GM18861 (cell line): ENCODE results near the gene OR8B12.

Experiments
- ATAC-seq: cut with Tn5 transposase; IDR thresholded peaks from one replicate; pipeline ENCODE4 v1.9.1; 2021; ENCODE audit not compliant: unreplicated experiment

The OR8B12 gene

GRCh38 chr11:124543554-124543953, at the start of gene OR8B12:
TSS of gene OR8B12 (minus strand) at chr11:124543654. CDS start at chr11:124543654, 0 bp downstream.
- ATAC-seq = no peak

DNA sequence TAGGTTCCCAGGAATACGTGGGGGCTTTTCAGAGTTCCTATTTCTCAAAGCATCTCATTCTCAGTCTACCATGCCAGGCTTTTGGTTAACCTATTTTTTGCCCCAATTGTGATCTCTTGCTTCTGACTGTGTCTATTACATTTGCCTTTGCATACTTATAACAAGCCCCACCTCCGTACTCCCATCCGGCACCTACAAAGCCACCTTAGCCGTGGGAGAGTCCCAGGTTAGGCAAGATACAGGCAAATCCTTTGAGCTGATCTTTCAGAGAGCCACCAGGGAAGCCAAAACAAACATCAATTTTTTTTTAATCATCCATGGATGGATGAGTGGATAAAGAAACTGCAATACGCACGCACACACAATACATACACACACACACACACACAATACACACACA, 49.2 kb upstream of the OR8B12 start:
- no peak for ATAC-seq

- no peak for ATAC-seq
These were observed 48.0 kb upstream of the OR8B12 start for GRCh38 chr11:124591430-124591829.

DNA sequence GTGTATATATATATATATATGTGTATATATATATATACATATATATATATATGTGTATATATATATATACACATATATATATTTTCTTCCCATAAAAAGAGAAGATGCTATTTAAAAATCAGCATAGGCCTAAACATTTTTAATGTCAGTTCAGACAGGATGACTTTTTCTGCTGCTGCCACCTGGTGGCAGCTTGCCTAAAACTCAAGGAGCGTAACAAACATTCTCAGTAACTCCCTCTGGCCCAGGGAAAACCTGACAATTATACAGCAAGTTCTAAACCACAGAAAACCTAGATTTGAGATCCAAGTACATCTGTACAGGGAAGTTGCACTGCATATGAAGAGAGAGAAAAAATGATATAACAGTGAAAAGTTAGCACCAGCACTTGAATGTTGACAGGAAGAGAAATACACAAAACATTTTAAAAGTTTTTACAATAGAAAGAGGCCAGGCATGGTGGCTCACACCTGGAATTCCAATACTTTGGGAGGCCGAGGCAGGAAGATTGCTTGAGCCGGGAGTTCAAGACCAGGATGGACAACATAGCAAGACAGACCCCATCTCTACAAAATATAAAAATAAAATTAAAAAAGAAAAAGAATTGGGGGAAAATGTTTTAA, 42.9 kb upstream of the OR8B12 start:
- ATAC-seq = no peak

DNA sequence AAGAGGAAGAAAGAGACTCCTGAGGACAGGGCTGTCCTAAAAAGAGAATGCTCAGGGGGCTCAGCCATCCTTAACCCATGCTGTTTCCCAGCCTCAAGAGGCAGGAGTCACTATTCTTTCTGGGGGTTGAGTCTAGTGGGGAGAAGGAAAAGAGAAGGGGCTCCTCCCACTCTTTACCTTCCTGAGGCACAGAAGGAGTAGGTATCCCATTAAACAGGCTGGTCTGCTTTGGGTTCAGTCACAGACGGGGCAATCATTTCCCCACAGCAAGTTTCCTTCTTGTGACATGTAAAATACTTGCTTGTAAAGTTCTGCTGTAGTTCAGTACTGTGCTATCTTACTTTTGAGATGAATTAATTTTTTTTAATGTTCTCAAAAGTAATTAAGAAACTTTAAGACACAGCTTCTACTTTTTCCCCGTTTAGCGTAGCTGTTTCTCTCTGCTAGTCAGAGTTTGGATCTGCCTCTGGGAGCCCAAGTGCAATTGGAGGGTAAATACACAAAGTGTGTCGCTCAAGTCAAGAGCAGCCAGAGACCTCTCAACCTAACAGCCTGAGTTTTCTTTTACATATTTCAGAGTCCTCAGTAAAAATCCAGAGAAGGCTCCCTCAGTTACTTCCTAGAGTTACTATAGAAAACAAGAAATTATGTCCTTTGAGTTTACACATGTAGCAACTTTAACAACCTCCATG, 41.4 kb upstream of the OR8B12 start:
- no peak for ATAC-seq

DNA sequence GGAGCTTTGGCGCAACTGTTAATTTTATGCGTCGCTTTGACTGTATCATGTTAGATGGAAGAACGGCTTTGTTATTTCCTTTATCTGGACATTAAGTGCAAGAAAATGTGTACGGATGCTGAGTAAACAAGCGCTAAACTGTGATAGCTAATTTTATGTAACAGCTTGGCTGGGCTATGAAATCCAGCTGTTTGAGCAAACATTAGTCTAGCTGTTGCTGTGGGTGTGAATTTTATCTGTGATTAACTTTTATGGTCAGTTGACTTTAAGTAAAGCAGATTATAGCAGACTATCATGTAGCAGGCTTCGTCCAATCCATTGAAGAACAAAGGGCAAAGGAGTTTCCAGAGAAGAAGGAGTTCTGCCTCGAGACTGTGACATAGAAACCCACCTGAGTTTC, 40.3 kb upstream of the OR8B12 start:
- no peak for ATAC-seq

GRCh38 chr11:124582565-124582964, 39.1 kb upstream of the OR8B12 start:
- no peak for ATAC-seq

- ATAC-seq = no peak
These were observed 38.4 kb upstream of the OR8B12 start for GRCh38 chr11:124581817-124582216.

DNA sequence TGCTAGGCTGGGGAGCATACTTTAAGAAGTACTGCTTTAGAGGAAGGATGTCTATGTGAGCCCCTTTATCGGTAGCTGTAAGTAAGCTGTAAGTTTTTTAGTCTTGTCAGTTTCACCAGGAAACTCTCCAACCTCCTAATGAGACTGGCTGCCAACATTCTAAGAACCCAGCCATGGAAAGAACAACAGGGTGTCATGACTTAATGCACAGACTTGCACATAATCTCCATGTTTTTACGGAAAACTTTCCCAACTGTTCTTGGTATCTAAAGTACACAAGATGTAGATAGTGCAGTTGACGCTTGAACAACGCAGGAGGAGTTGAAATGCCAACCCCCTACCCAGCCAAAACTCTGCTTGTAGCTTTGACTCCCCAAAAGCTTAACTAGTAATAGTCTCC, 35.3 kb upstream of the OR8B12 start:
- no peak for ATAC-seq

GRCh38 chr11:124577716-124578427, 34.4 kb upstream of the OR8B12 start:
- no peak for ATAC-seq

- no peak for ATAC-seq
These were observed 26.7 kb upstream of the OR8B12 start for GRCh38 chr11:124570160-124570559.

DNA sequence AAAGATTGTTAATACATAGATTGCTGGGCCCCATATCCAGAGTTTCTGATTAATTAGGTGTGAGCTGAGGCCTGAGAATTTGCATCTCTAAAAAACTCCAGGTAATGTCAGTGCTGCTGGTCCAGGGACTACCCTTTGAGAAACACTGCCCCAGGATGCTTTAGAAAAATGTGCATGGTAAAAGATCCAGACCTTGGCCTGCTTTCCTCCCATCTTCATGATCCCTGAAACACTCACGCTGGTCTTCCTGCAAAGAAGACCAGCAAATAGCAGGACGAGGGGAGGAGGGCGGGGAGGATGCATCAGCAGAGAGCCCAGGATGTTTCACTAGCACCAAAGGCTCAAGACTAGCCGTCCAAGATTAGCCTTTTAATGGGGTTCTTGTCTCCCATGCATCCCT, 26.2 kb upstream of the OR8B12 start, which contains the start of gene OR8A1:
Gene OR8A1, plus strand, starts transcription at position 301 of the 400 bp plus-strand sequence. CDS start 123 bp downstream, outside the sequence.
- ATAC-seq = no peak

DNA sequence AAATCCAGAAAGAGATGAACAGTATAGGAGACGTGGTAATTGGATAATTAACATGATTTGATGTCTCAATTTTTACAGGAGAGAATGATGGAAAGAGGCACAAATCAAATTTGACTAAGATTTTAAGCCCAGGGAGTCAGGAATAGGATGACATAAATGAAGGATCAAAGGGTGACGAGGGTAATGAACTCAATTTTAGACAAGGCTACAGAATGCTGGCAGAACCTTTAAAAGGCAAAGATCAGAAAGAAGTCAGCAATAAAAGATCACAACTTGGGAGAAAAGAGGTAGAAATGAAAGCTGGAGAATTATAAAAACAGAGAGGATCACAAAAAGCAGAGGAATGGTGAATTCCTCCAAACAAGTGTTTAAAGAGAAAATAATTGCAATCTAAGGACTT, 13.4 kb upstream of the OR8B12 start:
- ATAC-seq = no peak

DNA sequence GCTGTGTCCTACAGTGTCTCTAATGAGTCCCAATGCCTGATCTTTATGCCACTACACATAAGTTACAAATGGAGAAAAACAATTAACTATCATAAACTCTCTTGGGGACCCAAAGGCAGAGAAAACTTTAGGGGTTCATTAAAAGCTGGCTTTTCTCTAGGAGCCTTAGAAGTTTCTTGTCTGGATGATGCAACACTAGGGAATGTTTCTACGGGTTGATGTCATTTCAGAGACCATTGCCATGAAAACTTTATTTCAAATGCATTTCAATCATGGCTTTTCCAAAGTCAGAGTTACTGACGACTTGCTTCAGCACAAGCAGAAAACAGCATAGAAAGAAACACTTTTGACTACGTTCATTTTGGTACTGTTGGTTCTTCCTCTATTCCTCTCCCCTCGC, 8.5 kb upstream of the OR8B12 start:
- no peak for ATAC-seq

- no peak for ATAC-seq
These were observed 7.7 kb upstream of the OR8B12 start for GRCh38 chr11:124551189-124551588.

GRCh38 chr11:124543145-124543544, 309 bp downstream of the OR8B12 start:
- ATAC-seq = no peak

DNA sequence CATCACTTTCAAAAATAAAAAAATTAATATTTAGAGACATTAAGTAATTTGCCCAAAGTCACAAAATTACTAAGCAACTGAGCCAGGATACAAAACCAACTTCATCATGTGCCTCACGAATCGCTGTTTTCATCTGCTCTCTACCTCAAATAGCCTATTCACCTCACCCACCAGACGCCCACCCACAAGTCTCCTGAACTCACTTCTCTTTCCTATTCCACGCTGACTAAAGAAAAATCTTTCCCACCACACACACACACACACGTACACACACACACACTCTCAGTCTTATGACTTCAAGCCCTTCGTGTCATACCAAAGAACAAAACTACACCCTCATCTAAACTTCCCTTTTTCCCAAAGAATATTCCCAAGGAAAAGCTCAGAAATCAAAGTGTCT, 2.2 kb downstream of the OR8B12 start:
- no peak for ATAC-seq

DNA sequence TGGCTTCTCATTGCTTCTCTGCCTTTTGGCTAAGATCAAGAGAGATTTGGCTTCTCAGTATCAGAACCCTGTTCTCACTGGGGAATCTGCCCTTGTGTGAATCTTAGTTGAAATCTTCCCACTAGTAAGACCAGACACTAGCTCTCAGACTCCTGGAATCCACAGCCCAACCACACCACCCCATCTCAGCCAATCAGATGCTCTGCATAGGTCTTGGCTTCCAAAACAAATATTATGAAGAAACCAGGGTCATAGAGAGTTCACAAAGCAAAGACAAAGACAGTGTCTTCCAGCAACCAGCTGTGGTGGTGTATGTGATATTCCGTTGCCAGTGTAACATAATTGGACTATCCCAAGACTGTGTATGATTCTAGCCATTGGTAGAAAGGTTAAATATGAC, 5.4 kb downstream of the OR8B12 start:
- no peak for ATAC-seq

DNA sequence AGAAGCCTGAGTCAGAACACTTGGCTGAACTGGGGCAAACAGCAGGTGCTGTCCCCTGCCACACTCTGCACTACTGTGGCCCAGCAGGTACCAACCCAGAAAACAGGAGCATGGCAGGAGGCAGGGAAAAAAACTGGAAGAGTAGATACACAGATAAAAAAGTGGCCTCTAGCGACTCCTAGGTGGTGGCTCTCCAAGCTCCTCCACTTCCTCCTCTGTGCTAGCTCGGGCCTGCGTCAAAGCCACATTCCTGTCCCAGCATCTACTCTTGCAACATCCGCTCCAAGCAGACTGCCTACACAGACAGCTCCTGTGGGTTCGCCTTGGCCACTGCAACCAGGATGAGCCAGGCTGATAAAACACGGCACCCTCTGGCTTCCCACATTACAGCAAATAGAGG, 6.9 kb downstream of the OR8B12 start:
- ATAC-seq = no peak

GRCh38 chr11:124535552-124536232, 7.8 kb downstream of the OR8B12 start:
- no peak for ATAC-seq

- ATAC-seq = no peak
These were observed 9.4 kb downstream of the OR8B12 start for GRCh38 chr11:124534051-124534450.

GRCh38 chr11:124533626-124534025, 9.8 kb downstream of the OR8B12 start:
- no peak for ATAC-seq
